ENCODE data around the gene DIPK1C. TPM values are rescaled to one million over a fixed set of nuclear protein-coding genes. Genes with fewer than 3 reads are reported as not detected.

The DIPK1C gene
- total and polyA plus RNA-seq, 9 of the 15 experiments (the other 6 are each of a cell fraction or from before 2014, with no cell fraction given), result 0.04 to 0.32 (median 0.15) TPM; not detected in 2

- TF ChIP-seq MBD2 (IDR thresholded peaks at IDR 0.05; ENCODE audit: borderline replicate concordance, low read depth), result no peak
- TF ChIP-seq TCF15 (CRISPR knock-in tag; IDR thresholded peaks at IDR 0.05), result no peak
- 2% methylated on average over 16 of the region's 16 CpGs for WGBS (ENCODE audit: insufficient coverage, low coverage, missing lambda C conversion rate)
- POLR2A ChIA-PET, result no interaction called here
- H3K4me2 ChIP-seq (ENCODE audit: insufficient read depth, low read length), result no peak overlapping the region
- no TSS peak for BruUV-seq (replicated peaks)
- intact Hi-C loops (cut with micrococcal nuclease) (no loop called here), in situ Hi-C loops (cut with MboI) (no loop called here)
- H2AFZ ChIP-seq (ENCODE audit: low read depth, low read length), result no peak overlapping the region
- H3K27me3 ChIP-seq (ENCODE audit: control insufficient read depth in 2 of 2, insufficient read depth in 2 of 2, low read length in 2 of 2), result peaks cover 11 to 67% of the 10 kb centered on the region in 2 experiments
- no peak for FAIRE-seq
- H4K20me1 ChIP-seq (replicated peaks; ENCODE audit: control insufficient read depth, insufficient read depth, low read length), result no peaks in the 10 kb centered on the region
- CTCF ChIA-PET (ENCODE audit: low intra/inter-chr PET ratio), result no interaction called here
- no peak for DNase-seq (ENCODE audit: extremely low read depth in 1 of 4, low spot score in 3 of 4)
- ATAC-seq, result no peak
- no peak overlapping the region for H3K27ac ChIP-seq (ENCODE audit: extremely low read depth, low read depth, low read length)
- no peaks in the 10 kb centered on the region for H3K36me3 ChIP-seq (ENCODE audit: control insufficient read depth, insufficient read depth, low read length)
- no peaks in the 10 kb centered on the region for H3K4me1 ChIP-seq (replicated peaks in 1 of 2; ENCODE audit: control insufficient read depth in 2 of 2, insufficient read depth in 2 of 2, low read length in 2 of 2)
- no peaks in the 10 kb centered on the region for H3K9me1 ChIP-seq (ENCODE audit: control insufficient read depth, insufficient read depth, low read length)
- H3K79me2 ChIP-seq (ENCODE audit: control insufficient read depth, insufficient read depth, low read length), result no peaks in the 10 kb centered on the region
- H3K4me3 ChIP-seq, result no peak overlapping the region
- H3K9me3 ChIP-seq (replicated peaks; ENCODE audit: control insufficient read depth, insufficient read depth, low read depth, low read length), result no peaks in the 10 kb centered on the region
- no peak overlapping the region for H3K9ac ChIP-seq (ENCODE audit: insufficient read depth in 1 of 2, low read depth in 2 of 2, low read length in 2 of 2)
These were observed 60.6 kb downstream of the DIPK1C start for GRCh38 chr18:74396171-74397169.

- BruUV-seq (replicated peaks), result no TSS peak
- Histone ChIP-seq H3K27ac (ENCODE audit: extremely low read depth, low read depth, low read length) (no peak overlapping the region), H3K79me2 (ENCODE audit: control insufficient read depth, insufficient read depth, low read length) (no peaks in the 10 kb centered on the region), H3K4me3 (no peak overlapping the region), H2AFZ (ENCODE audit: low read depth, low read length) (no peak overlapping the region), H3K36me3 (ENCODE audit: control insufficient read depth, insufficient read depth, low read length) (no peaks in the 10 kb centered on the region), H4K20me1 (replicated peaks; ENCODE audit: control insufficient read depth, insufficient read depth, low read length) (no peaks in the 10 kb centered on the region), H3K9me1 (ENCODE audit: control insufficient read depth, insufficient read depth, low read length) (no peaks in the 10 kb centered on the region), H3K4me1 (replicated peaks in 1 of 2; ENCODE audit: control insufficient read depth in 2 of 2, insufficient read depth in 2 of 2, low read length in 2 of 2) (no peaks in the 10 kb centered on the region), H3K27me3 (ENCODE audit: control insufficient read depth in 2 of 2, insufficient read depth in 2 of 2, low read length in 2 of 2) (peaks cover 11 to 62% of the 10 kb centered on the region in 2 experiments), H3K9me3 (replicated peaks; ENCODE audit: control insufficient read depth, insufficient read depth, low read depth, low read length) (no peaks in the 10 kb centered on the region), H3K9ac (ENCODE audit: insufficient read depth in 1 of 2, low read depth in 2 of 2, low read length in 2 of 2) (no peak overlapping the region), H3K4me2 (ENCODE audit: insufficient read depth, low read length) (no peak overlapping the region)
- in situ Hi-C loops (cut with MboI) (no loop called here), intact Hi-C loops (cut with micrococcal nuclease) (no loop called here)
- FAIRE-seq (no peak), DNase-seq (ENCODE audit: extremely low read depth in 1 of 4, low spot score in 3 of 4) (no peak), ATAC-seq (no peak)
- ChIA-PET POLR2A (no interaction called here), CTCF (ENCODE audit: low intra/inter-chr PET ratio) (no interaction called here)
- WGBS (ENCODE audit: insufficient coverage, low coverage, missing lambda C conversion rate), result 0% methylated on average over 7 of the region's 9 CpGs
- TF ChIP-seq STAG1 (CRISPR knock-in tag; IDR thresholded peaks at IDR 0.05; ENCODE audit: borderline replicate concordance) (no peak), NUFIP1 (IDR thresholded peaks at IDR 0.05; ENCODE audit: partially characterized antibody) (no peak), HNRNPH1 (optimal IDR thresholded peaks at IDR 0.05; ENCODE audit: low read depth, low read length) (no peak), RBM25 (IDR thresholded peaks at IDR 0.05; ENCODE audit: low read depth, low read length, severe bottlenecking) (no peak), OTX1 (CRISPR knock-in tag; IDR thresholded peaks at IDR 0.05) (no peak), STAT5B (CRISPR knock-in tag; IDR thresholded peaks at IDR 0.05) (no peak), RBM22 (IDR thresholded peaks at IDR 0.05; ENCODE audit: low read depth, low read length, poor library complexity, severe bottlenecking) (no peak), GABPA (tag; conservative IDR thresholded peaks at IDR 0.05; ENCODE audit: low read depth) (no peak), RFX7 (CRISPR knock-in tag; IDR thresholded peaks at IDR 0.05) (no peak), JUNB (CRISPR knock-in tag; conservative IDR thresholded peaks at IDR 0.05) (no peak), E2F3 (CRISPR knock-in tag; IDR thresholded peaks at IDR 0.05) (no peak), BRCA1 (IDR thresholded peaks at IDR 0.05) (no peak), BRCA1 (CRISPR knock-in tag; IDR thresholded peaks at IDR 0.05) (no peak), ZBTB1 (CRISPR knock-in tag; IDR thresholded peaks at IDR 0.05; ENCODE audit: borderline replicate concordance, low read depth) (no peak), DIDO1 (tag; IDR thresholded peaks at IDR 0.05; ENCODE audit: low read depth) (no peak)
These were observed 61.4 kb downstream of the DIPK1C start for GRCh38 chr18:74395648-74396154.
